WTC11 (cell line): Measurements from ENCODE around the gene MYL6B. TPM values are rescaled to one million over a fixed set of nuclear protein-coding genes. Genes with fewer than 3 reads are reported as not detected.

Experiments
- ATAC-seq: fragments of 200-7000 bp; cut with Tn5 transposase; 2 replicates; pipeline ENCODE4 v1.10.0; 2021; ENCODE audit warnings: mild to moderate bottlenecking, moderate library complexity
- CTCF ChIA-PET: fragments of 300-600 bp; sonication (Branson Sonifier 250); formaldehyde crosslinking; loops from one replicate; lab custom pipeline; 2021; ENCODE audit warnings: antibody characterized with exemption; lab: Charles Lee
- POLR2A ChIA-PET: fragments of 350-600 bp; sonication (Branson Sonifier 250); formaldehyde crosslinking; loops from one replicate; lab custom pipeline; 2021; ENCODE audit warnings: antibody characterized with exemption; lab: Charles Lee
- DNase-seq: peaks from one replicate; pipeline ENCODE4 v3.0.0; 2021; ENCODE audit warnings: low spot score
- H3K27ac Mint-ChIP-seq: 2 replicates; pipeline ENCODE4 v1.8.0; 2021; ENCODE audit warnings: mixed read lengths
- H3K27me3 Mint-ChIP-seq: 2 replicates; pipeline ENCODE4 v1.8.0; 2021; ENCODE audit warnings: low read depth, mild to moderate bottlenecking, moderate library complexity, mixed read lengths
- H3K36me3 Mint-ChIP-seq: 2 replicates; pipeline ENCODE4 v1.8.0; 2021; ENCODE audit warnings: mixed read lengths
- H3K4me1 Mint-ChIP-seq: 2 replicates; pipeline ENCODE4 v1.8.0; 2022; ENCODE audit warnings: mixed read lengths
- H3K4me3 Mint-ChIP-seq: 2 replicates; pipeline ENCODE4 v1.8.0; 2021; ENCODE audit warnings: mild to moderate bottlenecking, moderate library complexity, mixed read lengths
- H3K9me3 Mint-ChIP-seq: 2 replicates; pipeline ENCODE4 v1.8.0; 2021; ENCODE audit warnings: mixed read lengths
- ATF1 ChIP-seq: sonication (generic); formaldehyde crosslinking; IDR thresholded peaks from 2 replicates; pipeline ENCODE4 v1.8.1; 2023; ENCODE audit warnings: mild to moderate bottlenecking, moderate library complexity, missing genetic modification reagents
- ATF6 ChIP-seq: sonication (generic); formaldehyde crosslinking; IDR thresholded peaks from 2 replicates; pipeline ENCODE4 v1.8.1; 2023; ENCODE audit warnings: mild to moderate bottlenecking, missing genetic modification reagents
- CBFB ChIP-seq: sonication (generic); formaldehyde crosslinking; IDR thresholded peaks from 2 replicates; pipeline ENCODE4 v1.8.1; 2022; ENCODE audit warnings: mild to moderate bottlenecking, low read depth, missing genetic modification reagents
- CDX4 ChIP-seq: fragments of 250-450 bp; sonication (Bioruptor Pico); IDR thresholded peaks from 2 replicates; pipeline ENCODE4 v1.9.0; 2021; ENCODE audit warnings: moderate library complexity, mild to moderate bottlenecking, inconsistent platforms, borderline replicate concordance
- CREB1 ChIP-seq: sonication (generic); formaldehyde crosslinking; IDR thresholded peaks from 2 replicates; pipeline ENCODE4 v1.8.0; 2023; ENCODE audit warnings: mild to moderate bottlenecking, missing genetic modification reagents
- E2F1 ChIP-seq: sonication (generic); formaldehyde crosslinking; IDR thresholded peaks from 2 replicates; pipeline ENCODE4 v1.8.0; 2022; ENCODE audit warnings: mild to moderate bottlenecking, missing genetic modification reagents
- ERG ChIP-seq: fragments of 250-450 bp; sonication (Bioruptor Pico); IDR thresholded peaks from 2 replicates; pipeline ENCODE4 v1.8.0; 2021; ENCODE audit warnings: mild to moderate bottlenecking
- ETV6 ChIP-seq: sonication (generic); formaldehyde crosslinking; IDR thresholded peaks from 2 replicates; pipeline ENCODE4 v1.8.1; 2022; ENCODE audit warnings: mild to moderate bottlenecking, missing genetic modification reagents
- USF2 ChIP-seq: sonication (generic); formaldehyde crosslinking; IDR thresholded peaks from 2 replicates; pipeline ENCODE4 v1.8.1; 2023; ENCODE audit warnings: mild to moderate bottlenecking, missing genetic modification reagents, moderate library complexity
- ZNF121 ChIP-seq: sonication (generic); formaldehyde crosslinking; IDR thresholded peaks from 2 replicates; pipeline ENCODE4 v1.8.0; 2023; ENCODE audit warnings: missing genetic modification reagents
- ZNF138 ChIP-seq: sonication (generic); formaldehyde crosslinking; conservative IDR thresholded peaks from 2 replicates; pipeline ENCODE4 v1.8.1; 2022; ENCODE audit warnings: mild to moderate bottlenecking, moderate library complexity, missing genetic modification reagents
- ZNF423 ChIP-seq: fragments of 250-450 bp; sonication (Bioruptor Pico); IDR thresholded peaks from 2 replicates; pipeline ENCODE4 v2.1.2; 2022; ENCODE audit warnings: mild to moderate bottlenecking, moderate library complexity
- total RNA-seq: library from RNA; stranded (reverse); gene quantifications from 3 replicates; pipeline ENCODE4 v1.2.3, GENCODE V29; 2021

MYL6B gene
- total RNA-seq, 1 experiment from 2014 or later: 173 TPM

- ChIA-PET CTCF (interaction anchor here (0.5 to 4.2 kb wide), 24 partner anchors 7 to 508 kb away, joined by 3 to 61 read pairs (median 6); partner anchors contain the start of genes ANKRD52, COQ10A, MYL6 and MYL6B), POLR2A (interaction anchor here (0.8 to 5.3 kb wide), 11 partner anchors 11 to 102 kb away, joined by 3 to 104 read pairs (median 11); partner anchors contain the start of genes ERBB3, MYL6, PA2G4 and RNF41)
- no peaks in the 10 kb centered on the region; the same call in 1 of the 2 replicates for H3K27me3 Mint-ChIP-seq
- H3K27ac Mint-ChIP-seq: peak overlapping the region; percentile 99
- ATAC-seq (no peak), DNase-seq (no peak)
- peak overlapping the region; percentile 98 for H3K4me3 Mint-ChIP-seq
- TF ChIP-seq E2F1 (no peak), ETV6 (CRISPR knock-in tag) (0 out of 2 replicates have a peak, but pooled peaks have one; percentile 26)
- H3K4me1 Mint-ChIP-seq: peaks cover 30% of the 10 kb centered on the region
- H3K36me3 Mint-ChIP-seq: peaks cover 37% of the 10 kb centered on the region
- no peaks in the 10 kb centered on the region for H3K9me3 Mint-ChIP-seq
Measured at GRCh38 chr12:56128670-56129205, 23.6 kb upstream of the MYL6B start.

- Mint-ChIP-seq H3K36me3 (peaks cover 43% of the 10 kb centered on the region), H3K27ac (peak overlapping the region; percentile 99; the same call in 1 of the 2 replicates), H3K9me3 (no peaks in the 10 kb centered on the region), H3K4me1 (peaks cover 30% of the 10 kb centered on the region), H3K4me3 (peak overlapping the region; percentile 98), H3K27me3 (no peaks in the 10 kb centered on the region; the same call in 1 of the 2 replicates)
- POLR2A ChIA-PET: interaction anchor here (0.8 to 5.3 kb wide), 5 partner anchors 11 to 93 kb away, joined by 3 to 104 read pairs (median 29); partner anchors contain the start of genes ERBB3, MYL6, RNF41 and RPL41
- DNase-seq: peak; percentile 73
- TF ChIP-seq ZNF121 (CRISPR knock-in tag) (no peak), ZNF138 (CRISPR knock-in tag) (no peak), ATF1 (no peak), CBFB (no peak), USF2 (CRISPR knock-in tag) (0 out of 2 replicates have a peak, but pooled peaks have one; percentile 15), CREB1 (CRISPR knock-in tag) (no peak), ETV6 (CRISPR knock-in tag) (0 out of 2 replicates have a peak, but pooled peaks have one; percentile 0)
- CTCF ChIA-PET: interaction anchor here (1.0 to 4.2 kb wide), 7 partner anchors 10 to 507 kb away, joined by 3 to 61 read pairs (median 9); partner anchors contain the start of genes COQ10A, MYL6B, SMARCC2 and ZC3H10
- peak; percentile 5 for ATAC-seq
Measured at GRCh38 chr12:56129206-56129941, 23.0 kb upstream of the MYL6B start.

- no peak for DNase-seq
- CTCF ChIA-PET: interaction anchor here (1.0 to 4.2 kb wide), 2 partner anchors 22 to 59 kb away, joined by 4 to 22 read pairs; partner anchors contain the start of genes MYL6B and SMARCC2
- Mint-ChIP-seq H3K4me1 (peaks cover 30% of the 10 kb centered on the region), H3K27me3 (no peaks in the 10 kb centered on the region; the same call in 1 of the 2 replicates), H3K36me3 (peaks cover 44% of the 10 kb centered on the region)
- ATAC-seq: no peak
- TF ChIP-seq ZNF423: no peak
- TF ChIP-seq ERG (CRISPR knock-in tag): no peak
- TF ChIP-seq ATF6 (CRISPR knock-in tag): no peak
- TF ChIP-seq CDX4: no peak
- TF ChIP-seq, all 79 proteins: peak for 0
- H3K27ac Mint-ChIP-seq: no peak overlapping the region
- POLR2A ChIA-PET: interaction anchor here (5.3 kb wide), 1 partner anchor 31 kb away, joined by 104 read pairs; the partner anchor contains the start of gene MYL6
- peak overlapping the region; percentile 98 for H3K4me3 Mint-ChIP-seq
- no peaks in the 10 kb centered on the region for H3K9me3 Mint-ChIP-seq
Measured at GRCh38 chr12:56129942-56130495, 22.4 kb upstream of the MYL6B start.
